Measurements from ENCODE around the gene C16orf95. TPM values are rescaled to one million over a fixed set of nuclear protein-coding genes. Genes with fewer than 3 reads are reported as not detected.
"Not testable (repeated sequence)": the region's sequence is repeated elsewhere in the genome, so short reads cannot be mapped to it uniquely, and the experiment has no call there.

The C16orf95 gene
- total and polyA plus RNA-seq, 9 donors: 2.1 to 3.4 (median 2.8) TPM

DNA sequence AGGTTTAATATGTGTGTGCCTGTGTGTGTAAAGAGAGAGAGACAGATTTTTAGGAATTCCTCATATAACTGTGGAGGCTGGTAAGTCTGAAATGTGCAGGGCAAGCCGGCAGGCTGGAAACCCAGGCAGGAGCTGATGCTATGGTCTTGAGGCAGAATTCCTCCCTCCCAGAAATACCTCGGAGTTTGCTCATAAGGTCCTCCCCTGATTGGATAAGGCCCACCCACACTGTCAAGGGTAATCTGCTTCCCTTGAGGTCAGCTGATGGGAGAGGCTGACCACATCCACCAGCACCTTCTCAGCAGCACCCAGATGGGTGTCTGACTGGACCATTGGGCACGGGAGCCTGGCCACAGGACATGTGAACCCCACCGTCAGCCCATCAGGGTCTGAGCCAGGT lies 42.4 kb downstream of the C16orf95 start:
- Histone ChIP-seq H3K27ac (ENCODE audit: low read length) (no peak overlapping the region), H3K27me3 (ENCODE audit: control insufficient read depth, insufficient read depth, low read length) (peaks cover 9% of the 10 kb centered on the region), H3K36me3 (ENCODE audit: control insufficient read depth, insufficient read depth, low read length) (no peaks in the 10 kb centered on the region), H3K4me3 (ENCODE audit: low read length) (no peak overlapping the region), H3K9me3 (replicated peaks; ENCODE audit: control insufficient read depth, low read depth, low read length) (no peaks in the 10 kb centered on the region), H3K4me1 (ENCODE audit: control insufficient read depth, insufficient read depth, low read length) (peaks cover 8% of the 10 kb centered on the region)
- WGBS (ENCODE audit: insufficient coverage): 94% methylated on average over 2 of the region's 4 CpGs
- no peak for DNase-seq

DNA sequence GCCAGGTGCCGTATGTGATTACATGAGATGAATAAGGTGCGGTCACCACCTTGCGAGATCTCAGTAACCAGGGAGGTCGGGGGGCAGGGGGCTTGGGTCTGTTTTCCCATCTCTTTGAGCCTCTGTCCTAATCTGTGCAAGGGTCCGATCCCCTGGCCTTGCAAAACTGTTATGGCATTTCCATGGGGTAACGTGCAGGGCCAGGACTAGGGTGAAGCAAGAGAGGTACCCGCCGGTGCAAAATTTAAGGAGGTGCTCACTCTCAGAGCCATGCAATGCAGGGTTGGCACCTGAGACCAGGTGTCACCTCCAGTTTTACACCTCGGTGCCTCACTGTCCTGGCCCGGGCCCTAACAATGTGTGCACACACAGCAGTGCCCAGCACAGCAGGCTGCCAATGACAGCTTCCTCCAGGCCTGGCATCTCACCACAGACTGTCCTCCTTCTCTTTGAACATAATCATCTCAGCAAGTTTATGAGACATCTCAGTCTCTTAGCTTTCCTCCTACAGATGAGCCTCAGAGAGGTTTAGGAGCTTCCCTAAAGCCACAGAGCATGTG lies 43.6 kb downstream of the C16orf95 start:
- DNase-seq: no peak
- Histone ChIP-seq H3K27ac (ENCODE audit: low read length) (no peak overlapping the region), H3K9me3 (replicated peaks; ENCODE audit: control insufficient read depth, low read depth, low read length) (no peaks in the 10 kb centered on the region), H3K4me1 (ENCODE audit: control insufficient read depth, insufficient read depth, low read length) (peaks cover 8% of the 10 kb centered on the region), H3K27me3 (ENCODE audit: control insufficient read depth, insufficient read depth, low read length) (peaks cover 7% of the 10 kb centered on the region), H3K36me3 (ENCODE audit: control insufficient read depth, insufficient read depth, low read length) (no peaks in the 10 kb centered on the region), H3K4me3 (ENCODE audit: low read length) (no peak overlapping the region)
- WGBS (ENCODE audit: insufficient coverage): 92% methylated on average over 10 of the region's 10 CpGs

DNA sequence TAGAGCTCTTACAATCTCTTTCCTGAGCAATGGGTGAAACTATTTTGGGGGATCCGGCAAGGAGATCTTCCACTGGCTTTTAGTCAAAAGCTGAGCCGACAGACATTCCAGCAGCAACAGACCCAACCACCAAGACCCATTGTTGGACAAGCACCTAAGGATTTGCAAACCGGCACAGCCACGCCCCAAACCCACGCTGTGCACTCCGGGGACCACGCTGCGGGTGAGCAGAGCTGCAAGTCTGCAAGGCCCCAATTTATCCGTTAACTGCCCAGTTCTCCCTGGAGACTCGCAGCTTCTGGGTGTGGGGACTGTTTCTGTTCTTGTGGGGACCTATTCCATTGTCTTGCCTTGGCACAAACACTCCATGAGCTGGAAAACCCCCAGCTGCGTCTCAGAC lies 45.9 kb downstream of the C16orf95 start:
- H3K4me1 ChIP-seq (ENCODE audit: control insufficient read depth, insufficient read depth, low read length): peaks cover 2% of the 10 kb centered on the region
- no peaks in the 10 kb centered on the region for H3K9me3 ChIP-seq (replicated peaks; ENCODE audit: control insufficient read depth, low read depth, low read length)
- no peak for DNase-seq
- 63% methylated on average over 3 of the region's 11 CpGs for WGBS (ENCODE audit: insufficient coverage)
- H3K27ac ChIP-seq (ENCODE audit: low read length): no peak overlapping the region
- H3K4me3 ChIP-seq (ENCODE audit: low read length): no peak overlapping the region
- H3K27me3 ChIP-seq (ENCODE audit: control insufficient read depth, insufficient read depth, low read length): peaks cover 3% of the 10 kb centered on the region
- H3K36me3 ChIP-seq (ENCODE audit: control insufficient read depth, insufficient read depth, low read length): no peaks in the 10 kb centered on the region

DNA sequence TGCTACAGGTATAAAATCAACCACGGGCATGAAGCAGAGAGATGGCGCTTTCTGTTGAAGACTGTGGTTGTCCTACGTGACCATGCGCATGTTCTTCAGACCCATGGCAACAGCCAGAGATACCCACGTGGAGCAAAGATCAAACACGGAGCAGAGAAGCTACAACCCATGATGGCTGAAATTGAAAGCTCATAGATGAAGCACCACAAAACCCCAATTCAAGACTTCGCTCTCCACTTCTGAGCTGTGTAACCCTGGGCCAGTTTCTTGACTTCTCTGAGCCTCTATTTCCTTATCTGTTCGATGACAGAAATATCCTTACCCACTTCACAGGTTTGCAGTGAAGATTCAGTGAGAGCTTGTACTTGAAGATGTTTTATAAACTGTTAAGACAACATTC lies 49.6 kb downstream of the C16orf95 start:
- Histone ChIP-seq H3K9me3 (replicated peaks; ENCODE audit: control insufficient read depth, low read depth, low read length) (no peaks in the 10 kb centered on the region), H3K27ac (ENCODE audit: low read length) (no peak overlapping the region), H3K36me3 (ENCODE audit: control insufficient read depth, insufficient read depth, low read length) (no peaks in the 10 kb centered on the region), H3K27me3 (ENCODE audit: control insufficient read depth, insufficient read depth, low read length) (peaks cover 6% of the 10 kb centered on the region), H3K4me3 (ENCODE audit: low read length) (no peak overlapping the region), H3K4me1 (ENCODE audit: control insufficient read depth, insufficient read depth, low read length) (peaks cover 5% of the 10 kb centered on the region)
- 71% methylated on average over 6 of the region's 8 CpGs for WGBS (ENCODE audit: insufficient coverage)
- DNase-seq: no peak

DNA sequence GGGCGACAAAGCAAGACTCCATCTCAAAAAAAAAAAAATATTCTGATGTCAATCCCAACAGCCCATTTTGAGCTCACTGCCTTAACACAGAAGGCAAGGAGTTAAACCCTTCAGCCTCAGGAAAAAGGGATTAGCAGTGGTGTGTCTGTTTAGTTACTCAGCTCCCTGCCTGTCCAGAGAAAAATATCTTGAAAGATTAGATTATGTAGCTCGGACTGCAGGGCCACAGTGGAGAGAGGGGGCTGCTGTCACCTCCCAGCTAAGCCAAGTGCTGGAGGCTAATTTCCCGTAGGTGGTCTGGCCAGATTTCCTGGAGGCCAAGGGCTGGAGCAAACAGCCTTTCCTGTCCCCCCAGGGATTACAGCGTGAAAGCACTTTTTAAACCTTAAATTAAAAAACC lies 50.3 kb downstream of the C16orf95 start:
- peaks cover 5% of the 10 kb centered on the region for H3K4me1 ChIP-seq (ENCODE audit: control insufficient read depth, insufficient read depth, low read length)
- peak; percentile 65 for DNase-seq
- WGBS (ENCODE audit: insufficient coverage): 0% methylated on average over 1 of the region's 4 CpGs
- peaks cover 6% of the 10 kb centered on the region for H3K27me3 ChIP-seq (ENCODE audit: control insufficient read depth, insufficient read depth, low read length)
- H3K4me3 ChIP-seq (ENCODE audit: low read length): no peak overlapping the region
- H3K36me3 ChIP-seq (ENCODE audit: control insufficient read depth, insufficient read depth, low read length): no peaks in the 10 kb centered on the region
- no peaks in the 10 kb centered on the region for H3K9me3 ChIP-seq (replicated peaks; ENCODE audit: control insufficient read depth, low read depth, low read length)
- no peak overlapping the region for H3K27ac ChIP-seq (ENCODE audit: low read length)

DNA sequence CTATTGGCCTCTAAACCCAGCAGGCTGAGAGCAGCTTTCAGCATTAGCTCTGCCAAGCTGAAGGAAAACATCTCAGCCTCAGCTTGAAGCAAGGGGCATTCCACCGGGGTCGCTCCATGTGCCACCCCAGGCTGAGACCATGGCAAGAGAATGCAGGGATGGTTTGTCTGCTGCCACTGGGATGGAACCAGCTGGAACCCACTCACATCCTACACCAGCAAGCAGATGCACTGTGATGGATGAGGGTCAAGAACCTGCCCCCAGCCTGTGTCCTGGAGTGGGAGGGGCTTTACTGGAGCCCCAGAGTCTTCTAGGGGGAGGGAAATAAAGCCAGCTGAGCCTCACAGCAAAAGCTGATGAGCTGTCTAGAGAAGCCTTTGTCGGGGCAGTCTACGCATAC lies 51.9 kb downstream of the C16orf95 start:
- H3K4me1 ChIP-seq (ENCODE audit: control insufficient read depth, insufficient read depth, low read length): peaks cover 5% of the 10 kb centered on the region
- H3K36me3 ChIP-seq (ENCODE audit: control insufficient read depth, insufficient read depth, low read length): no peaks in the 10 kb centered on the region
- WGBS (ENCODE audit: insufficient coverage): 73% methylated on average over 2 of the region's 4 CpGs
- H3K9me3 ChIP-seq (replicated peaks; ENCODE audit: control insufficient read depth, low read depth, low read length): no peaks in the 10 kb centered on the region
- no peak overlapping the region for H3K4me3 ChIP-seq (ENCODE audit: low read length)
- peaks cover 6% of the 10 kb centered on the region for H3K27me3 ChIP-seq (ENCODE audit: control insufficient read depth, insufficient read depth, low read length)
- H3K27ac ChIP-seq (ENCODE audit: low read length): no peak overlapping the region
- no peak for DNase-seq

DNA sequence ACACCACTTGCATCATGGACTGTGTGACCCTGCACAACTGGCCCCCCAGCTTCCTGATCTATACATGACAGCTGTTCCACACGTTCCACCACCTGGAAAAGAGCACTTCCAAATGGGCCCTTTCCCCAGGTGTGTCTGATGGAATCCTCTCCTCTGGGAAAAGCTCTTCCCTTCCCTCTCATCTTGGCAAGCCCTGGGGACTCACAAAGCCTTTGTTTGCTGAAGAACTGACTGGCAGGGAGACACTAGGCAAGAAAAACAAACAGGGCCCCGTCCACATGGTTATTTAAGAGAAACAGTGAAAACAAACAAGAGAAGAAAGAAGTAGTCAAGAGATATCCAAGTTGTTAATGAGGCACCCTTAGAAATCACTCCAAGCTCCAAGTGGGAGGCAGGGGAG lies 52.6 kb downstream of the C16orf95 start:
- DNase-seq: no peak
- no peaks in the 10 kb centered on the region for H3K9me3 ChIP-seq (replicated peaks; ENCODE audit: control insufficient read depth, low read depth, low read length)
- no peaks in the 10 kb centered on the region for H3K36me3 ChIP-seq (ENCODE audit: control insufficient read depth, insufficient read depth, low read length)
- no peak overlapping the region for H3K27ac ChIP-seq (ENCODE audit: low read length)
- peaks cover 5% of the 10 kb centered on the region for H3K4me1 ChIP-seq (ENCODE audit: control insufficient read depth, insufficient read depth, low read length)
- H3K27me3 ChIP-seq (ENCODE audit: control insufficient read depth, insufficient read depth, low read length): peaks cover 6% of the 10 kb centered on the region
- WGBS (ENCODE audit: insufficient coverage): 43% methylated on average over 1 of the region's 2 CpGs
- H3K4me3 ChIP-seq (ENCODE audit: low read length): no peak overlapping the region

DNA sequence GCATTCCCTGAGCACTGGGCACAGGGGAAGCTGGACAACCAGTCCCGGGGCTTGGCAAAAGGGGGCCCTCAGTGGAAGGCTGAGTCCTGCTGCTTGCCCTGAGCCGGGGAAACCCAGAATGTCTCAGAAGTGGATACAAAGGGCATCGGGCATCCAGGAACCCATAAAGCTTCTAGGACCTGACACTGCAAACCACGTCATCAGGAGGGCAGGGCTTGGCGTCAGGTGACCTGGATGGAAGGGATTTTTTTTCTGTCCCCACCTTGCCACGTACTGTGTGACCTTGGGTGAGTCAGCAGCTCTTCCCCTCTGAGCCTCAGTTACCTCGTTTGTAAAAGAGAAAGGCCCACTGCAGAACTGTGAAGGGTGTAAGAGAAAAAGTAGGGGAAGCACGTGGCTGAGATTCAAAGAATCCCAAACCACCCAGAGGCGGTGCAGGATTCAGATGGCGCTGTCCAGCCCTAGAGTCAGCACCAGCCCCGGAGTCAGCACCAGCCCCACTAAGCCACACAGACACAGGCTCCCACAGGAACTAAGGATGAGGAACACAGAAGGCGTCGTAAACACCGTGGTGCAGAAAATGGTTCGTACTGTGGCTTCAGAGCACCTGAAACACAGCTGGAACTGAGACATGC lies 53.7 kb downstream of the C16orf95 start:
- Histone ChIP-seq H3K27me3 (ENCODE audit: control insufficient read depth, insufficient read depth, low read length) (peaks cover 6% of the 10 kb centered on the region), H3K27ac (ENCODE audit: low read length) (no peak overlapping the region), H3K9me3 (replicated peaks; ENCODE audit: control insufficient read depth, low read depth, low read length) (no peaks in the 10 kb centered on the region), H3K36me3 (ENCODE audit: control insufficient read depth, insufficient read depth, low read length) (no peaks in the 10 kb centered on the region), H3K4me1 (ENCODE audit: control insufficient read depth, insufficient read depth, low read length) (peaks cover 5% of the 10 kb centered on the region), H3K4me3 (ENCODE audit: low read length) (no peak overlapping the region)
- no peak for DNase-seq
- WGBS (ENCODE audit: insufficient coverage): 76% methylated on average over 4 of the region's 15 CpGs

DNA sequence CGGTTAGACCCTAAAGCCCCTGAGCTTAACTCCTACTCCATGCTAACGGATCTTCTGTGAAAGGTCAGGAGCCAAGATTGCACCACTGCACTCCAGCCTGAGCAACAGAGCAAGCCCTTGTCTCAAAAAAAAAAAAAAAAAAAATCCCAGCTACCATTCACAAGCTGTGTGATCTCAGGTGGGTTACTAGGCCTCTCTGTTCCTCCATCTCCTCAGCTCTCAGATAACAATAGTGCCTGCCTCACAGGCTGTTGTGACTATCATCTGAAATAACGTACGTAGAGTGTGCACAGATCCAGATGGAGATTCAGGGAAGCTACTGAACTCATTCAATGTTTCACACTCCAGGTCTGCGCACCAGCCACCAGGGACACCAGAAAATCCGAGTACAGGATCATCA lies 57.8 kb downstream of the C16orf95 start:
- H3K4me3 ChIP-seq (ENCODE audit: low read length): no peak overlapping the region
- DNase-seq: no peak
- WGBS (ENCODE audit: insufficient coverage): 85% methylated on average over 5 of the region's 6 CpGs
- no peaks in the 10 kb centered on the region for H3K36me3 ChIP-seq (ENCODE audit: control insufficient read depth, insufficient read depth, low read length)
- H3K4me1 ChIP-seq (ENCODE audit: control insufficient read depth, insufficient read depth, low read length): peaks cover under 1% of the 10 kb centered on the region
- H3K27ac ChIP-seq (ENCODE audit: low read length): no peak overlapping the region
- peaks cover 11% of the 10 kb centered on the region for H3K27me3 ChIP-seq (ENCODE audit: control insufficient read depth, insufficient read depth, low read length)
- no peaks in the 10 kb centered on the region for H3K9me3 ChIP-seq (replicated peaks; ENCODE audit: control insufficient read depth, low read depth, low read length)

DNA sequence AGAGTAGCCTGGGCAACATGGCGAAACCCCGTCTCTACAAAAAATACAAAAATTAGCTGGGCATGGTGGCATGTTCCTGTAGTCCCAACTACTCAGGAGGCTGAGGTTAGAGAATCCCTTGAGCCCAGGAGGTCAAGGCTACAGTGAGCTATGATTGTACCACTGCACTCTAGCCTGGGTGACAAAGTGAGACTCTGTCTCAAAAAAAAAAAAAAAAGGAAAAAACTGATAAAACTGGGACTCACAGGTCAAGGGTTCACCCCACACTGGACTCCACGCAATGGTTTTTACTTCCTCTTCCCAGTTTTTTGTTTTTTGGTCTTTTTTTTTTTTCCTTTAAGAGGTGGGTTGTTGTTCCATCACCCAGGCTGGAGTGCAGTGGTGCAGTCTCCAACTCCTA lies 58.5 kb downstream of the C16orf95 start:
- not testable (repeated sequence) for H3K27ac ChIP-seq (ENCODE audit: low read length); H3K36me3 ChIP-seq (ENCODE audit: control insufficient read depth, insufficient read depth, low read length); H3K4me1 ChIP-seq (ENCODE audit: control insufficient read depth, insufficient read depth, low read length); DNase-seq; H3K9me3 ChIP-seq (replicated peaks; ENCODE audit: control insufficient read depth, low read depth, low read length); H3K4me3 ChIP-seq (ENCODE audit: low read length)
- peaks cover 14% of the 10 kb centered on the region for H3K27me3 ChIP-seq (ENCODE audit: control insufficient read depth, insufficient read depth, low read length)
- whole genome bisulfite sequencing (ENCODE audit: insufficient coverage): 100% methylated on average over 2 of the region's 3 CpGs

DNA sequence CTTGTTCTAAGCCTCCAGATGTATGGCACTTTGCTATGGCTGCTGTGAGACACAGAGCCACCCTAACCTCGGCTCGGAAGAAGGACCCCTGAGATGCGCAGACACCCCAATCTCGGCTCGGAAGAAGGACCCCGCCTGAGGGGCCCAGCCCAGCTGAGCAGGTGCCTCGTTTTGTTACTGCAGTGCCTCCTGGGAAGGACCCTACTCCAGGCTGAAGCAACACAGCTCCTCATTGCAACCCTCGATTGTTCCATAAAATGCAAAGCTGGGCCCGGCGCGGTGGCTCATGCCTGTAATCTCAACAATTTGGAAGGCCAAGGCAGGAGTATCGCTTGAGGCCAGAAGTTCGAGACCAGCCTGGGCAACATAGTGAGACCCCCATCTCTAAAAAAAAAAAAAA lies 61.3 kb downstream of the C16orf95 start:
- no peaks in the 10 kb centered on the region for H3K9me3 ChIP-seq (replicated peaks; ENCODE audit: control insufficient read depth, low read depth, low read length)
- no peaks in the 10 kb centered on the region for H3K4me1 ChIP-seq (ENCODE audit: control insufficient read depth, insufficient read depth, low read length)
- H3K27me3 ChIP-seq (ENCODE audit: control insufficient read depth, insufficient read depth, low read length): peaks cover 12% of the 10 kb centered on the region
- H3K27ac ChIP-seq (ENCODE audit: low read length): no peak overlapping the region
- no peak overlapping the region for H3K4me3 ChIP-seq (ENCODE audit: low read length)
- no peaks in the 10 kb centered on the region for H3K36me3 ChIP-seq (ENCODE audit: control insufficient read depth, insufficient read depth, low read length)
- 84% methylated on average over 11 of the region's 13 CpGs for WGBS (ENCODE audit: insufficient coverage)
- no peak for DNase-seq
